Keratinocyte (primary cell): ENCODE data around the gene DAZL. TPM values are rescaled to one million over a fixed set of nuclear protein-coding genes. Genes with fewer than 3 reads are reported as not detected.

Experiments used
- DNase-seq: peaks from one replicate; pipeline ENCODE4 v3.0.0-alpha.2; 2011; ENCODE audit warnings: low read depth, missing footprints, low spot score
- FAIRE-seq: peaks from 2 replicates; lab custom pipeline; 2011; peaks lifted over from hg19 to GRCh38; lab: Jason Lieb, UNC
- H2AFZ ChIP-seq: 2 replicates; pipeline ENCODE4 v1.6.0; 2012; ENCODE audit warnings: low read length, control low read depth, inconsistent platforms; ENCODE audit not compliant: control insufficient read depth
- H3K27ac ChIP-seq: 2 replicates; pipeline ENCODE4 v1.5.1; 2011; ENCODE audit warnings: low read length; ENCODE audit not compliant: control insufficient read depth, insufficient read depth
- H3K27me3 ChIP-seq: 3 replicates; pipeline ENCODE4 v1.6.0; 2011; ENCODE audit warnings: low read length; ENCODE audit not compliant: control insufficient read depth, insufficient read depth; ENCODE audit errors: extremely low read depth
- H3K36me3 ChIP-seq, 2 experiments: 2 replicates in 1 of 2; 3 replicates in 1 of 2; pipeline ENCODE4 v1.5.1; 2011; ENCODE audit warnings: low read length in 2 of 2, mild to moderate bottlenecking in 1 of 2; ENCODE audit not compliant: control insufficient read depth in 2 of 2, insufficient read depth in 2 of 2; ENCODE audit errors: extremely low read depth in 1 of 2
- H3K4me1 ChIP-seq: 3 replicates; pipeline ENCODE4 v1.5.1; 2011; ENCODE audit warnings: low read length; ENCODE audit not compliant: control insufficient read depth, insufficient read depth; ENCODE audit errors: extremely low read depth
- H3K4me2 ChIP-seq: 3 replicates; pipeline ENCODE4 v1.6.0; 2011; ENCODE audit warnings: low read depth, low read length; ENCODE audit not compliant: control insufficient read depth, insufficient read depth; ENCODE audit errors: extremely low read depth
- H3K4me3 ChIP-seq, 3 experiments: fragments of 200-600 bp in 1 of 3; sonication (generic) in 1 of 3; 2 replicates in 2 of 3; 3 replicates in 1 of 3; pipeline ENCODE4 v1.5.1; 2011 to 2016; ENCODE audit warnings: low read length in 3 of 3, mild to moderate bottlenecking in 3 of 3, control low read depth in 2 of 3, inconsistent platforms in 1 of 3, low read depth in 1 of 3, mixed read lengths in 1 of 3, mixed run types in 1 of 3, moderate library complexity in 1 of 3; ENCODE audit not compliant: control insufficient read depth in 2 of 3, insufficient read depth in 2 of 3; ENCODE audit errors: extremely low read depth in 1 of 3
- H3K79me2 ChIP-seq: 2 replicates; pipeline ENCODE4 v1.6.0; 2012; ENCODE audit warnings: low read length; ENCODE audit not compliant: control insufficient read depth, insufficient read depth
- H3K9ac ChIP-seq: 3 replicates; pipeline ENCODE4 v1.6.0; 2011; ENCODE audit warnings: low read length; ENCODE audit not compliant: control insufficient read depth, insufficient read depth; ENCODE audit errors: extremely low read depth
- H3K9me1 ChIP-seq: 3 replicates; pipeline ENCODE4 v1.6.0; 2011; ENCODE audit warnings: low read length; ENCODE audit not compliant: control insufficient read depth, insufficient read depth; ENCODE audit errors: extremely low read depth
- H3K9me3 ChIP-seq: 2 replicates; pipeline ENCODE4 v1.5.1; 2012; ENCODE audit warnings: low read depth, low read length; ENCODE audit not compliant: control insufficient read depth
- H4K20me1 ChIP-seq: 3 replicates; pipeline ENCODE4 v1.6.0; 2011; ENCODE audit warnings: low read length; ENCODE audit not compliant: control insufficient read depth, insufficient read depth; ENCODE audit errors: extremely low read depth
- EZH2 ChIP-seq: IDR thresholded peaks from one replicate; pipeline ENCODE4 v1.6.1; 2012; ENCODE audit warnings: inconsistent platforms, mild to moderate bottlenecking, low read length, moderate library complexity
- dilution Hi-C: fragments of 300-500 bp; cut with MboI; formaldehyde crosslinking; loops from one replicate; pipeline ENCODE4 v1.7.0; 2020; ENCODE audit warnings: low sequenced_read_pairs; ENCODE audit not compliant: extremely low pct_ligation_motif_present
- polyA plus RNA-seq, 5 experiments: library from polyadenylated mRNA; depleted of rRNA in 3 of 5; stranded (reverse) in 3 of 5; stranded (forward) in 1 of 5; unstranded in 1 of 5; fragments of >200 nt; gene quantifications; 1 replicate in 1 of 5; 2 replicates in 3 of 5; 3 replicates in 1 of 5; pipeline versions ENCODE4 v1.2.1 to v1.2.3, GENCODE V29; 2011 to 2012; ENCODE audit warnings: missing spikeins in 2 of 5, low read depth in 1 of 5, low replicate concordance in 1 of 5
- TF ChIP-seq, protein P1 (sequence below), 3 experiments: IDR thresholded peaks in 1 of 3; conservative IDR thresholded peaks in 1 of 3; optimal IDR thresholded peaks in 1 of 3; 2 replicates in 2 of 3; 3 replicates in 1 of 3; pipeline versions ENCODE3 to v1.5.1; 2011; ENCODE audit warnings: low read length in 3 of 3, mild to moderate bottlenecking in 3 of 3, moderate library complexity in 2 of 3, control low read depth in 1 of 3, inconsistent platforms in 1 of 3; ENCODE audit not compliant: insufficient read depth in 2 of 3; ENCODE audit errors: extremely low read depth in 1 of 3

Gene DAZL
- polyA plus RNA-seq, 1 donor (not counting 4 experiments of a cell fraction or from before 2014, with no cell fraction given) = not detected

DNA sequence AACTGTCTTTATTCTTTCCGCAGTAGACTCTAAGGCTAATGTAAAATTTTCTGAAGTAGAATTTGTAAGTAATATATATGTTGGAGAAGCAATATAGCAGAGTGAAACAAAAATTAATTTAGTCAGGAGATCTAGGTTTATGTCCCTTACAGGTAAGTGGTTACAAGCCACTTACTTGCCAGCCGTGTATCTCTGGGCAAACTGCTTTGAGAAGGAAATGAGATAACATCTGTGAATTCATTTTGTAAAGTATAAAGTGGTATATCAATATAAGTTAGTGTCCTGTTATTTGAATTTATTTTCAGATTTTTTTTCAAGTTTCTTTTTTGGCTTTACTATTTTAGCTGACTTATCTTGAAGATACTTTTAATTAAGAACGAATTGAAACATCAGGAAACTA is 5.5 kb downstream of the DAZL start:
- Histone ChIP-seq H2AFZ (no peak overlapping the region), H3K9me1 (no peaks in the 10 kb centered on the region), H3K27ac (no peak overlapping the region), H3K27me3 (no peaks in the 10 kb centered on the region), H3K9ac (no peak overlapping the region), H3K9me3 (no peaks in the 10 kb centered on the region), H3K4me1 (no peaks in the 10 kb centered on the region), H3K79me2 (no peaks in the 10 kb centered on the region), H4K20me1 (no peaks in the 10 kb centered on the region), H3K4me2 (no peak overlapping the region), H3K4me3 (no peak overlapping the region), H3K36me3 (no peaks in the 10 kb centered on the region)
- DNase-seq (no peak), FAIRE-seq (no peak)
- no peak for TF ChIP-seq EZH2
- TF ChIP-seq, protein P1, sequence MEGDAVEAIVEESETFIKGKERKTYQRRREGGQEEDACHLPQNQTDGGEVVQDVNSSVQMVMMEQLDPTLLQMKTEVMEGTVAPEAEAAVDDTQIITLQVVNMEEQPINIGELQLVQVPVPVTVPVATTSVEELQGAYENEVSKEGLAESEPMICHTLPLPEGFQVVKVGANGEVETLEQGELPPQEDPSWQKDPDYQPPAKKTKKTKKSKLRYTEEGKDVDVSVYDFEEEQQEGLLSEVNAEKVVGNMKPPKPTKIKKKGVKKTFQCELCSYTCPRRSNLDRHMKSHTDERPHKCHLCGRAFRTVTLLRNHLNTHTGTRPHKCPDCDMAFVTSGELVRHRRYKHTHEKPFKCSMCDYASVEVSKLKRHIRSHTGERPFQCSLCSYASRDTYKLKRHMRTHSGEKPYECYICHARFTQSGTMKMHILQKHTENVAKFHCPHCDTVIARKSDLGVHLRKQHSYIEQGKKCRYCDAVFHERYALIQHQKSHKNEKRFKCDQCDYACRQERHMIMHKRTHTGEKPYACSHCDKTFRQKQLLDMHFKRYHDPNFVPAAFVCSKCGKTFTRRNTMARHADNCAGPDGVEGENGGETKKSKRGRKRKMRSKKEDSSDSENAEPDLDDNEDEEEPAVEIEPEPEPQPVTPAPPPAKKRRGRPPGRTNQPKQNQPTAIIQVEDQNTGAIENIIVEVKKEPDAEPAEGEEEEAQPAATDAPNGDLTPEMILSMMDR (optimal IDR thresholded peaks at IDR 0.05 in 1 of 3, IDR thresholded peaks at IDR 0.05 in 1 of 3, conservative IDR thresholded peaks at IDR 0.05 in 1 of 3; ENCODE audit: extremely low read depth in 1 of 3, insufficient read depth in 2 of 3, low read length in 3 of 3) = no peak
- dilution Hi-C loops = loop anchor here (25.0 kb wide), 1 partner anchor 263 kb away; no protein-coding TSS in a partner anchor

DNA sequence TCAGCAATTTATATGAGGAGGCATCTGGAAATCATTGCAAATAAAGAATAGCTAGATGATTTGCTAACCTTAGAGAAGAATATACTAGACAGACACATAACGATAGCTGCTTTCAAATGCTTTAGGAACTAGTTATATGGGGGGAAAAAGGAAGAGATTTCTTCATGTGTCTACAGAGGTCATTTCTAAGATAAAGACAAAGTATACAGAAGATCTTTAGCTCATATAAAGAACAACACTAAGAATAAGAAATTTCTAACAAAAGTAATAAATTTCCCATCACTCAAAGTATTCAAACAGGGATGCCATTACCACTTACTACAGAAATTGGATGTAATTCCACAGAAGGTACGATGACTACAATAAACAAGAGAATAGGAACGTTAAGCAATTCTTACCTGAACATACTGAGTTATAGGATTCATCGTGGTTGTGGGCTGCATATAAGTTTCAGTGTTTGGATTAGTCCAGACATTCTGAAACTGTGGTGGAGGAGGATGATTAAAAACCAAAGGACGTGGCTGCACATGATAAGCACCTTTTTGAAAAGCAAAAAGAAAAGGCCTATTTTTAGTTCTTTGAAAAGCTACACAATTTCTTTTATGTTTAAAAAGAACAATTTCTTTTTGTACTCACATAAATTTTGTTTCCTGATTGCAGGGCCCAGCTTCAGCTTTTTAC is 8.7 kb downstream of the DAZL start:
- TF ChIP-seq, protein P1 (optimal IDR thresholded peaks at IDR 0.05 in 1 of 3, IDR thresholded peaks at IDR 0.05 in 1 of 3, conservative IDR thresholded peaks at IDR 0.05 in 1 of 3; ENCODE audit: extremely low read depth in 1 of 3, insufficient read depth in 2 of 3, low read length in 3 of 3) = no peak
- no peak for TF ChIP-seq EZH2
- Histone ChIP-seq H3K27me3 (no peaks in the 10 kb centered on the region), H3K4me3 (no peak overlapping the region), H3K4me1 (no peaks in the 10 kb centered on the region), H2AFZ (no peak overlapping the region), H3K9me3 (no peaks in the 10 kb centered on the region), H3K9ac (no peak overlapping the region), H3K4me2 (no peak overlapping the region), H3K36me3 (no peaks in the 10 kb centered on the region), H3K27ac (no peak overlapping the region), H3K9me1 (no peaks in the 10 kb centered on the region), H3K79me2 (no peaks in the 10 kb centered on the region), H4K20me1 (no peaks in the 10 kb centered on the region)
- no peak for FAIRE-seq
- DNase-seq = no peak
- dilution Hi-C loops = no loop called here
